Measurements from ENCODE around the gene R3HDM4.

R3HDM4 gene

GRCh38 chr19:873561-874041 is 39.4 kb downstream of the R3HDM4 start:
- Histone ChIP-seq H3K18ac (ENCODE audit: low read length) (no peak overlapping the region), H3K4me1 (ENCODE audit: control insufficient read depth in 1 of 2, insufficient read depth in 2 of 2, low read length in 2 of 2) (peaks cover 10 to 16% of the 10 kb centered on the region in 2 experiments), H3K27me3 (ENCODE audit: insufficient read depth, low read length) (no peaks in the 10 kb centered on the region), H3K79me1 (ENCODE audit: low read length) (peaks cover 5% of the 10 kb centered on the region), H3K4me2 (ENCODE audit: low read length) (no peak overlapping the region), H3K9ac (ENCODE audit: low read length) (no peak overlapping the region), H4K12ac (ENCODE audit: low read depth, low read length) (no peak overlapping the region), H3K36me3 (ENCODE audit: control insufficient read depth in 1 of 2, insufficient read depth in 2 of 2, low read length in 2 of 2) (peaks cover 52 to 54% of the 10 kb centered on the region in 2 experiments), H4K91ac (ENCODE audit: low read depth, low read length) (no peak overlapping the region), H3K79me2 (ENCODE audit: control insufficient read depth, insufficient read depth, low read length, poor library complexity) (peaks cover 4% of the 10 kb centered on the region), H2BK120ac (ENCODE audit: insufficient read depth, low read length, poor library complexity) (no peak overlapping the region), H2BK12ac (ENCODE audit: low read length) (no peak overlapping the region), H3K23ac (ENCODE audit: low read length) (no peak overlapping the region), H3K4me3 (ENCODE audit: low read depth, low read length) (no peak overlapping the region), H3K9me3 (ENCODE audit: insufficient read depth, low read depth, low read length) (no peaks in the 10 kb centered on the region), H3K4ac (ENCODE audit: low read depth, low read length) (no peak overlapping the region), H3K14ac (ENCODE audit: low read length) (no peak overlapping the region), H2BK5ac (ENCODE audit: low read depth, low read length, poor library complexity) (no peak overlapping the region), H2AK5ac (ENCODE audit: low read length) (no peak overlapping the region), H3K27ac (ENCODE audit: low read depth, low read length) (no peak overlapping the region), H4K8ac (ENCODE audit: low read depth, low read length) (no peak overlapping the region), H2AFZ (ENCODE audit: insufficient read depth, low read length, poor library complexity) (no peak overlapping the region)
- no peak for DNase-seq
- no CpG with 5 or more reads among the region's 22 CpGs for WGBS (ENCODE audit: extremely low coverage, insufficient coverage, insufficient read length)

- DNase-seq: no peak
- Histone ChIP-seq H3K9me3 (ENCODE audit: insufficient read depth, low read depth, low read length) (no peaks in the 10 kb centered on the region), H2BK120ac (ENCODE audit: insufficient read depth, low read length, poor library complexity) (no peak overlapping the region), H3K36me3 (ENCODE audit: control insufficient read depth in 1 of 2, insufficient read depth in 2 of 2, low read length in 2 of 2) (peaks cover 57% of the 10 kb centered on the region in 2 experiments), H4K12ac (ENCODE audit: low read depth, low read length) (no peak overlapping the region), H3K79me1 (ENCODE audit: low read length) (peaks cover 5% of the 10 kb centered on the region), H4K91ac (ENCODE audit: low read depth, low read length) (no peak overlapping the region), H2AK5ac (ENCODE audit: low read length) (no peak overlapping the region), H2AFZ (ENCODE audit: insufficient read depth, low read length, poor library complexity) (no peak overlapping the region), H3K4ac (ENCODE audit: low read depth, low read length) (no peak overlapping the region), H3K23ac (ENCODE audit: low read length) (no peak overlapping the region), H3K14ac (ENCODE audit: low read length) (no peak overlapping the region), H3K18ac (ENCODE audit: low read length) (no peak overlapping the region), H2BK5ac (ENCODE audit: low read depth, low read length, poor library complexity) (no peak overlapping the region), H3K4me1 (ENCODE audit: control insufficient read depth in 1 of 2, insufficient read depth in 2 of 2, low read length in 2 of 2) (peaks cover 13 to 16% of the 10 kb centered on the region in 2 experiments), H2BK12ac (ENCODE audit: low read length) (no peak overlapping the region), H3K4me2 (ENCODE audit: low read length) (no peak overlapping the region), H3K4me3 (ENCODE audit: low read depth, low read length) (no peak overlapping the region), H4K8ac (ENCODE audit: low read depth, low read length) (no peak overlapping the region), H3K27ac (ENCODE audit: low read depth, low read length) (no peak overlapping the region), H3K9ac (ENCODE audit: low read length) (no peak overlapping the region), H3K27me3 (ENCODE audit: insufficient read depth, low read length) (no peaks in the 10 kb centered on the region), H3K79me2 (ENCODE audit: control insufficient read depth, insufficient read depth, low read length, poor library complexity) (peaks cover 4% of the 10 kb centered on the region)
- WGBS (ENCODE audit: extremely low coverage, insufficient coverage, insufficient read length): no CpG with 5 or more reads among the region's 13 CpGs
Measured at GRCh38 chr19:873084-873483, 39.9 kb downstream of the R3HDM4 start.

- Histone ChIP-seq H4K91ac (ENCODE audit: low read depth, low read length) (no peak overlapping the region), H4K12ac (ENCODE audit: low read depth, low read length) (no peak overlapping the region), H2AFZ (ENCODE audit: insufficient read depth, low read length, poor library complexity) (no peak overlapping the region), H3K23ac (ENCODE audit: low read length) (no peak overlapping the region), H3K79me1 (ENCODE audit: low read length) (peaks cover 5% of the 10 kb centered on the region), H3K18ac (ENCODE audit: low read length) (no peak overlapping the region), H3K4ac (ENCODE audit: low read depth, low read length) (no peak overlapping the region), H3K9ac (ENCODE audit: low read length) (no peak overlapping the region), H3K4me1 (ENCODE audit: control insufficient read depth in 1 of 2, insufficient read depth in 2 of 2, low read length in 2 of 2) (peaks cover 13 to 16% of the 10 kb centered on the region in 2 experiments), H2BK12ac (ENCODE audit: low read length) (no peak overlapping the region), H3K27ac (ENCODE audit: low read depth, low read length) (no peak overlapping the region), H3K4me2 (ENCODE audit: low read length) (no peak overlapping the region), H2BK5ac (ENCODE audit: low read depth, low read length, poor library complexity) (no peak overlapping the region), H3K36me3 (ENCODE audit: control insufficient read depth in 1 of 2, insufficient read depth in 2 of 2, low read length in 2 of 2) (peaks cover 63 to 64% of the 10 kb centered on the region in 2 experiments), H3K79me2 (ENCODE audit: control insufficient read depth, insufficient read depth, low read length, poor library complexity) (peaks cover 4% of the 10 kb centered on the region), H2BK120ac (ENCODE audit: insufficient read depth, low read length, poor library complexity) (no peak overlapping the region), H4K8ac (ENCODE audit: low read depth, low read length) (no peak overlapping the region), H3K9me3 (ENCODE audit: insufficient read depth, low read depth, low read length) (no peaks in the 10 kb centered on the region), H3K4me3 (ENCODE audit: low read depth, low read length) (no peak overlapping the region), H3K14ac (ENCODE audit: low read length) (no peak overlapping the region), H2AK5ac (ENCODE audit: low read length) (no peak overlapping the region), H3K27me3 (ENCODE audit: insufficient read depth, low read length) (no peaks in the 10 kb centered on the region)
- peak in 1 of 2 donors; percentile 65 for DNase-seq
- WGBS (ENCODE audit: extremely low coverage, insufficient coverage, insufficient read length): no CpG with 5 or more reads among the region's 27 CpGs
Measured at GRCh38 chr19:872266-872951, 40.6 kb downstream of the R3HDM4 start.

GRCh38 chr19:871446-872265 is 41.4 kb downstream of the R3HDM4 start:
- no CpG with 5 or more reads among the region's 33 CpGs for WGBS (ENCODE audit: extremely low coverage, insufficient coverage, insufficient read length)
- H3K79me1 ChIP-seq (ENCODE audit: low read length): peaks cover 5% of the 10 kb centered on the region
- H3K27me3 ChIP-seq (ENCODE audit: insufficient read depth, low read length): no peaks in the 10 kb centered on the region
- H3K4ac ChIP-seq (ENCODE audit: low read depth, low read length): no peak overlapping the region
- no peak overlapping the region for H4K8ac ChIP-seq (ENCODE audit: low read depth, low read length)
- no peak overlapping the region for H2AFZ ChIP-seq (ENCODE audit: insufficient read depth, low read length, poor library complexity)
- no peaks in the 10 kb centered on the region for H3K9me3 ChIP-seq (ENCODE audit: insufficient read depth, low read depth, low read length)
- H3K9ac ChIP-seq (ENCODE audit: low read length): no peak overlapping the region
- peaks cover 58 to 59% of the 10 kb centered on the region in 2 experiments for H3K36me3 ChIP-seq (ENCODE audit: control insufficient read depth in 1 of 2, insufficient read depth in 2 of 2, low read length in 2 of 2)
- no peak for DNase-seq
- no peak overlapping the region for H3K4me3 ChIP-seq (ENCODE audit: low read depth, low read length)
- H3K79me2 ChIP-seq (ENCODE audit: control insufficient read depth, insufficient read depth, low read length, poor library complexity): peaks cover 4% of the 10 kb centered on the region
- no peak overlapping the region for H2BK5ac ChIP-seq (ENCODE audit: low read depth, low read length, poor library complexity)
- H3K4me1 ChIP-seq (ENCODE audit: control insufficient read depth in 1 of 2, insufficient read depth in 2 of 2, low read length in 2 of 2): peaks cover 13 to 16% of the 10 kb centered on the region in 2 experiments
- H2AK5ac ChIP-seq (ENCODE audit: low read length): no peak overlapping the region
- H3K18ac ChIP-seq (ENCODE audit: low read length): no peak overlapping the region
- no peak overlapping the region for H3K14ac ChIP-seq (ENCODE audit: low read length)
- no peak overlapping the region for H4K12ac ChIP-seq (ENCODE audit: low read depth, low read length)
- H3K23ac ChIP-seq (ENCODE audit: low read length): no peak overlapping the region
- H3K27ac ChIP-seq (ENCODE audit: low read depth, low read length): no peak overlapping the region
- H2BK12ac ChIP-seq (ENCODE audit: low read length): no peak overlapping the region
- H2BK120ac ChIP-seq (ENCODE audit: insufficient read depth, low read length, poor library complexity): no peak overlapping the region
- H4K91ac ChIP-seq (ENCODE audit: low read depth, low read length): no peak overlapping the region
- no peak overlapping the region for H3K4me2 ChIP-seq (ENCODE audit: low read length)
